Endothelial cell (in vitro differentiated cells): ENCODE results near the gene RXRB. TPM values are rescaled to one million over a fixed set of nuclear protein-coding genes. Genes with fewer than 3 reads are reported as not detected.

Source experiments
- DNase-seq: peaks from one replicate; pipeline ENCODE4 v3.0.0; 2021; ENCODE audit warnings: low spot score
- H3K27ac Mint-ChIP-seq: one replicate; pipeline ENCODE4 v1.8.0; 2021; ENCODE audit warnings: mixed read lengths, inconsistent platforms; ENCODE audit not compliant: unreplicated experiment
- H3K27me3 Mint-ChIP-seq: one replicate; pipeline ENCODE4 v1.8.0; 2021; ENCODE audit warnings: mild to moderate bottlenecking, moderate library complexity, mixed read lengths, inconsistent platforms; ENCODE audit not compliant: unreplicated experiment
- H3K36me3 Mint-ChIP-seq: one replicate; pipeline ENCODE4 v1.8.0; 2021; ENCODE audit warnings: mild to moderate bottlenecking, low read depth, mixed read lengths, inconsistent platforms; ENCODE audit not compliant: unreplicated experiment
- H3K4me1 Mint-ChIP-seq: one replicate; pipeline ENCODE4 v1.8.0; 2021; ENCODE audit warnings: mild to moderate bottlenecking, mixed read lengths, inconsistent platforms; ENCODE audit not compliant: unreplicated experiment
- H3K4me3 Mint-ChIP-seq: one replicate; pipeline ENCODE4 v1.8.0; 2021; ENCODE audit warnings: mild to moderate bottlenecking, mixed read lengths, inconsistent platforms; ENCODE audit not compliant: unreplicated experiment
- H3K9me3 Mint-ChIP-seq: one replicate; pipeline ENCODE4 v1.8.0; 2021; ENCODE audit warnings: mixed read lengths, inconsistent platforms; ENCODE audit not compliant: unreplicated experiment
- CTCF ChIP-seq: fragments of 200-600 bp; sonication (generic); IDR thresholded peaks from one replicate; pipeline ENCODE4 v1.5.0; 2021; ENCODE audit warnings: antibody characterized with exemption; ENCODE audit not compliant: unreplicated experiment
- total RNA-seq: library from RNA; stranded (reverse); fragmentation: NEBNext Ultra II Directional; extraction: Animal tissue kit (Norgen Biotek cat#: 25700); gene quantifications from one replicate; pipeline ENCODE4 v1.2.1, GENCODE V29; 2021; ENCODE audit not compliant: unreplicated experiment

Gene RXRB
- total RNA-seq, 1 donor from 2014 or later = 35.8 TPM

GRCh38 chr6:33207552-33208090 is 7.2 kb upstream of the RXRB start:
- no peak for TF ChIP-seq CTCF
- H3K4me1 Mint-ChIP-seq = peaks cover 43% of the 10 kb centered on the region
- H3K27ac Mint-ChIP-seq = peak overlapping the region; percentile 90
- H3K4me3 Mint-ChIP-seq = peak overlapping the region; percentile 97
- peaks cover 26% of the 10 kb centered on the region for H3K27me3 Mint-ChIP-seq
- H3K36me3 Mint-ChIP-seq = peaks cover 41% of the 10 kb centered on the region
- peak; percentile 60 for DNase-seq
- H3K9me3 Mint-ChIP-seq = no peaks in the 10 kb centered on the region

GRCh38 chr6:33206864-33207551 is 6.5 kb upstream of the RXRB start:
- peaks cover 46% of the 10 kb centered on the region for H3K4me1 Mint-ChIP-seq

GRCh38 chr6:33206027-33206863 is 5.8 kb upstream of the RXRB start:
- H3K4me3 Mint-ChIP-seq = peak overlapping the region; percentile 74
- peak overlapping the region; percentile 74 for H3K27ac Mint-ChIP-seq
- no peak for TF ChIP-seq CTCF
- peaks cover 44% of the 10 kb centered on the region for H3K36me3 Mint-ChIP-seq
- no peak for DNase-seq
- H3K9me3 Mint-ChIP-seq = no peaks in the 10 kb centered on the region
- H3K27me3 Mint-ChIP-seq = peaks cover 22% of the 10 kb centered on the region
- peaks cover 51% of the 10 kb centered on the region for H3K4me1 Mint-ChIP-seq

More at GRCh38 chr6:33206864-33207551, 6.5 kb upstream of the RXRB start:
- H3K27me3 Mint-ChIP-seq = peaks cover 22% of the 10 kb centered on the region
- peak overlapping the region; percentile 97 for H3K4me3 Mint-ChIP-seq
- H3K9me3 Mint-ChIP-seq = no peaks in the 10 kb centered on the region
- TF ChIP-seq CTCF = no peak
- peak; percentile 57 for DNase-seq
- H3K27ac Mint-ChIP-seq = no peak overlapping the region
- peaks cover 41% of the 10 kb centered on the region for H3K36me3 Mint-ChIP-seq

GRCh38 chr6:33205191-33206026 is 4.9 kb upstream of the RXRB start:
- peak overlapping the region; percentile 74 for H3K27ac Mint-ChIP-seq
- no peak for DNase-seq
- H3K36me3 Mint-ChIP-seq = peaks cover 46% of the 10 kb centered on the region
- peaks cover 24% of the 10 kb centered on the region for H3K27me3 Mint-ChIP-seq
- TF ChIP-seq CTCF = no peak
- H3K4me1 Mint-ChIP-seq = peaks cover 54% of the 10 kb centered on the region
- H3K9me3 Mint-ChIP-seq = no peaks in the 10 kb centered on the region
- peak overlapping the region; percentile 96 for H3K4me3 Mint-ChIP-seq
